Uterus (tissue), 2 donors: ENCODE results near the gene GART.

Source experiments
- CTCF ChIP-seq, 4 experiments: fragments of 200-600 bp in 2 of 4; fragments of 450-650 bp in 2 of 4; sonication (generic) in 2 of 4; IDR thresholded peaks; one replicate each; pipeline ENCODE4 v1.5.1; 2016 to 2019; ENCODE audit warnings: antibody characterized with exemption in 4 of 4, mild to moderate bottlenecking in 2 of 4, moderate library complexity in 1 of 4
- POLR2A ChIP-seq, 2 donors: fragments of 450-650 bp; IDR thresholded peaks; one replicate each; pipeline ENCODE4 v1.6.1; 2016; ENCODE audit warnings: antibody characterized with exemption in 2 of 2, mild to moderate bottlenecking in 1 of 2, moderate library complexity in 1 of 2

GRCh38 chr21:33543505-33544129, 1.7 kb upstream of the GART start:
- TF ChIP-seq CTCF (IDR thresholded peaks at IDR 0.05) (no peak), POLR2A (IDR thresholded peaks at IDR 0.05) (no peak)
